Pulmonary artery endothelial cell (primary cell): ENCODE data around the gene SNRNP48. TPM values are rescaled to one million over a fixed set of nuclear protein-coding genes. Genes with fewer than 3 reads are reported as not detected.

Source experiments
- DNase-seq: peaks from one replicate; pipeline ENCODE4 v3.0.0-alpha.2; 2011; ENCODE audit warnings: low read depth, low spot score
- total RNA-seq: library from RNA; depleted of rRNA; stranded (reverse); fragments of >200 nt; gene quantifications from 2 replicates; pipeline ENCODE4 v1.2.3, GENCODE V29; 2014

SNRNP48 gene
- total RNA-seq, 1 donor from 2014 or later = 11.9 TPM

- DNase-seq = no peak
Measured at GRCh38 chr6:7558781-7559180, 31.2 kb upstream of the SNRNP48 start.

- DNase-seq = no peak
Measured at GRCh38 chr6:7559196-7559595, 30.8 kb upstream of the SNRNP48 start.

DNA sequence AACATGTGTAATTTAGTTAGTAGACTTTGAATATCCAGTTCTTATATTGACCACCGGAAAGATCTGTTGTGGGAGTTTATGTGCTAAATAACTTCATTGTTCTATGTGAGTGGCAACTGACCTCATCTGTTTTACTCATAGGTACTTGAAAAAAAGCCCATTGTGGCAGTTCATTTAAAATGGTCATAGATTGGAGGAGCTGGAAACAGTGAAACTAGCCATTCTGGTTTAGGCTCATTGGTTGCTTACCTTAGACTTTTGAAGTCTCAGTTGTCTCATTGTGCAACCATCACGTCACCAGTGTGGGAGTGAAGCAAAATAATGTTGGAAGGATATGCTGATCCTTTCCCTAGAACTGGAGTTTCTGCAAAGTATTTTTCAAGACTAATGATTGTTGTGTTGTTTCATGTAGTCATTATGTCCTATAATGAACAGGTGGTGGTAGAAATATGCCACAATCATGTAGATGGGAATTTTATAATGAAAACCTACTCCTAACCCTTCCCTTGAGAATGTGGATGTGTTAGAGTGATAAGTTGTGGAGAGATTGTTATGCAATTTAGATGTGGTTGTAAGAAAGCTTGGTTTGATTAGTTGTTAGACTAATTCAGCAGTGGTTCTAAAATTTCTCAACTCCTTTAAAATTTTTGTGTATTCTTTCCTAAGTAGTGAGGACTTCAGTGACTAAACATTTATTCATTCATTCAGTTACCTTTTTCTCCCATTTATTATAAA is 30.2 kb upstream of the SNRNP48 start:
- no peak for DNase-seq

DNA sequence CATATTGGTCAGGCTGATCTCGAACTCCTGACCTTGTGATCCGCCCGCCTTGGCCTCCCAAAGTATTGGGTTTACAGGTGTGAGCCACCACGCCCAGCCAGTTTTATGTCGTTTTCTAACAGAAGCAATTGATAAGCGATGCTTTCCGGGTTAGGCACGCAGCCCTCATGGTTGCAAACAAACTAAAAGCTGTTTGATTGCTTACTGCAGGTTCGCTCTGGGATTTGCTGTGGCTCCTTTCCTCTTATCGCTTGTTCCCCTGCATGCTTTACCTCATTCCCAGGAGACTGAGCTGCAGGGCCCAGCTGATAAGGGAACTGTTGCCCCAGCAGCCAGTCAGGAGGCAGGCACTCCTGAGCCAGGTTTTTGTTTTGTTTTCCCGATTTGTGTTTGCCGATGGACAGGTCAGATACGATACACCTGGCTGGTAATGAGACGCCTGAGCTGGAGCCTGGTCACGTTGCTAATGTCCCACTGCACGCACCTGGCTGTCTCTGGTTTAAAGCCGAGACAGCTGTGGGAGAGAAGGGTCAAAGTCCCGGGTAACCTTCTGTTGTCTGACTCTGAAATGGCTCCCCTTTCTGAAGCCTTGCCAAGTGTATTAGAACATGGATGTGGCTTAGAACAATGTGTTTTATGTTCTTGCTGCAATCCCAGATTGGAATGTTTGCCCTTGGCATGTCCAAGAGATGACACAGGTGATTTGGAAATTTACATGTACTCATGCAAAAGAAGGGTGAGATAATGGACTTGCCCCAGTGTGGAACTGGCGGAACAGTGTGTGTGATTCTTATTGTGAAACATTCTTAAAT is 28.6 kb upstream of the SNRNP48 start:
- DNase-seq = no peak

DNA sequence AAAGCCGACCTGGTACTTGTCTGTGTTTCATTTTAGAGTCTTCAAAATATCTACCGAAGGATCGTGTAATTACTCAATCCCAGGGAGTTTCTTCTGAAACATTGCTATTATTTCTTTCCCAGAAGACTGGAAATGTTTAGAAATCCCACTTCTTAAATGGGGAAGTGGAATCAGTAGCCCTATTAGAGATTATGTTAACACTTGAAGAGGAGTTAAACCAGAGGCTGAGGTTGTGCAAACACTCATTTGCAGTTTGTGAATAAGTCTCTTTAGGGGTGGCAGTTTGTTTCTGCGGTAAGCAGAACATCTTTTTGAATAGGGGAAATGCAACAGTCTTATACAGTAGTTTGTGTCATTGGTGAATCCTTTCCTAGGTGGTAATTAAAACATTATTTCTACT is 27.2 kb upstream of the SNRNP48 start:
- no peak for DNase-seq

- no peak for DNase-seq
Measured at GRCh38 chr6:7566107-7566506, 23.9 kb upstream of the SNRNP48 start.

GRCh38 chr6:7566617-7567173 is 23.3 kb upstream of the SNRNP48 start:
- DNase-seq = no peak

DNA sequence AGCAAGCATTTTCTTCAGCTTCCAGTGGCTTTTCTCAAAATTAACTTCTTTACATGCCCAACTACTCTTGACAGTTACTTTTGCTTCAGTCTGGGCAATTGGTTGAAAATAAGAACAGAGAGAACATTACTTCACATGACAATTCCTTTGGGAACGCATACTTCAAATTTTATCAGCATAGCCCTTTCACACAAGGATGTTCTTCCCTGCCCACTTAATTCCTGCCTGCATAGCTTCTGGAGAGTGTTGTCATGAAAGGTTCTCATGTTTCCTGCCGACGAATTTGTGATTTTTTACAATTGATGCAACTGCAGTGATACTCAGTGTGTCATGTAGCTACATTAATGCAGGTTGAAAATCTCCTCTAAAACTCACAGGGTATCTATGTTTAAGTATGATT is 22.0 kb upstream of the SNRNP48 start:
- DNase-seq = no peak

- DNase-seq = no peak
Measured at GRCh38 chr6:7569082-7569481, 20.9 kb upstream of the SNRNP48 start.

- DNase-seq = no peak
Measured at GRCh38 chr6:7572213-7572943, 17.6 kb upstream of the SNRNP48 start.

- DNase-seq = no peak
Measured at GRCh38 chr6:7574500-7574899, 15.5 kb upstream of the SNRNP48 start.

GRCh38 chr6:7578516-7578915 is 11.5 kb upstream of the SNRNP48 start:
- DNase-seq = no peak

GRCh38 chr6:7578931-7579330 is 11.1 kb upstream of the SNRNP48 start:
- no peak for DNase-seq

- no peak for DNase-seq
Measured at GRCh38 chr6:7579851-7580250, 10.1 kb upstream of the SNRNP48 start.

- DNase-seq = no peak
Measured at GRCh38 chr6:7580537-7580926, 9.5 kb upstream of the SNRNP48 start.

GRCh38 chr6:7580927-7581618 is 8.9 kb upstream of the SNRNP48 start:
- DNase-seq = no peak

- no peak for DNase-seq
Measured at GRCh38 chr6:7585287-7585930, 4.6 kb upstream of the SNRNP48 start.

GRCh38 chr6:7587631-7588100 is 2.3 kb upstream of the SNRNP48 start:
- DNase-seq = no peak

DNA sequence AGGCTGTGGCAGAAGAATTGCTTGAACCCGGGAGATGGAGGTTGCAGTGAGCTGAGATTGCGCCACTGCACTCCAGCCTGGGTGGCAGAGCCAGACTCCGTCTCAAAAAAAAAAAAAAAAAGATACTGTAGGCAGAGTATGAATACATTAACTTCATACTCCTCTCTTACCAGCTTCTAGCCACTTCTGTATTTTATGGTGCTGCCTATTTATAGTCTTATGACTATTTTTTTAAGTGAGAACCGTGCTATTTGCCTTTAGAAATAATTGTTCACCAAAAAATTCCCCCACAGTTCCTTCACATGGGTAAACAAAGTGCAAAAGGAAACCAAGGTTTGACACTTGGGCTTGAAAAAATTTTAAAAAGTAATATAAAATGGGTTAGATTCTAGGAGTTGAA is 1.5 kb upstream of the SNRNP48 start:
- DNase-seq = no peak

GRCh38 chr6:7589221-7589620 is 777 bp upstream of the SNRNP48 start:
- no peak for DNase-seq

GRCh38 chr6:7590918-7591302 is 912 bp downstream of the SNRNP48 start:
- no peak for DNase-seq
